ENCODE results near the gene ITPR1.

DNA sequence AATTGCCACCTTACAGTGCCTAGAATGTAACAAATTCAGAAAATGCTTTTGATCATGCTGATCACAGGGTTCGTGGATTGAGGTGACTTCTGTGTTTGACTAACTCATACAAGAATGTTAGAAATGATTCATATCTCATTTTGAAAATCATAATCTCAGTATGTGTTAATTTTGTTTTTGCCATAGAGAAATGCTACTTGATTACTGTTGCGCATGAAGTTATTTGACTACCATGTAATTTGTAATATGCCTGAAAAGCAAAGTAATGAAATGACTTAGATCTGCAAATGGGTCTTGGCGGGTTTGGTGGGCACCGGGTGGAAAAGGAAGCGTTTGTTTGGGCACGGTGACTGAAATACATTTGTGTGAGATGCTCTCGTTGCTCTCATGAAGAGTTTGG, 312.5 kb downstream of the ITPR1 start:
- TF ChIP-seq EZH2 (IDR thresholded peaks at IDR 0.05; ENCODE audit: insufficient read depth, poor library complexity, severe bottlenecking) (no peak), EZH2phosphoT487 (IDR thresholded peaks at IDR 0.05; ENCODE audit: insufficient read depth, low read depth) (no peak)
